Vagina (tissue), 2 donors: Measurements from ENCODE around the gene SART3.

Experiments used
- POLR2AphosphoS5 ChIP-seq, 2 donors: sonication (generic); formaldehyde crosslinking; IDR thresholded peaks; one replicate each; pipeline ENCODE4 v1.9.0; 2017; ENCODE audit warnings: antibody characterized with exemption in 2 of 2, mild to moderate bottlenecking in 2 of 2, low read depth in 1 of 2; ENCODE audit not compliant: insufficient read depth in 1 of 2
- TF ChIP-seq, protein P1 (sequence below), 3 experiments: fragments of 450-650 bp in 2 of 3; fragments of 200-600 bp in 1 of 3; sonication (generic) in 1 of 3; IDR thresholded peaks; one replicate each; pipeline ENCODE4 v1.5.1; 2017 to 2019; ENCODE audit warnings: antibody characterized with exemption in 3 of 3, mild to moderate bottlenecking in 2 of 3, moderate library complexity in 2 of 3

GRCh38 chr12:108578264-108578663 is 17.3 kb upstream of the SART3 start:
- TF ChIP-seq, protein P1, sequence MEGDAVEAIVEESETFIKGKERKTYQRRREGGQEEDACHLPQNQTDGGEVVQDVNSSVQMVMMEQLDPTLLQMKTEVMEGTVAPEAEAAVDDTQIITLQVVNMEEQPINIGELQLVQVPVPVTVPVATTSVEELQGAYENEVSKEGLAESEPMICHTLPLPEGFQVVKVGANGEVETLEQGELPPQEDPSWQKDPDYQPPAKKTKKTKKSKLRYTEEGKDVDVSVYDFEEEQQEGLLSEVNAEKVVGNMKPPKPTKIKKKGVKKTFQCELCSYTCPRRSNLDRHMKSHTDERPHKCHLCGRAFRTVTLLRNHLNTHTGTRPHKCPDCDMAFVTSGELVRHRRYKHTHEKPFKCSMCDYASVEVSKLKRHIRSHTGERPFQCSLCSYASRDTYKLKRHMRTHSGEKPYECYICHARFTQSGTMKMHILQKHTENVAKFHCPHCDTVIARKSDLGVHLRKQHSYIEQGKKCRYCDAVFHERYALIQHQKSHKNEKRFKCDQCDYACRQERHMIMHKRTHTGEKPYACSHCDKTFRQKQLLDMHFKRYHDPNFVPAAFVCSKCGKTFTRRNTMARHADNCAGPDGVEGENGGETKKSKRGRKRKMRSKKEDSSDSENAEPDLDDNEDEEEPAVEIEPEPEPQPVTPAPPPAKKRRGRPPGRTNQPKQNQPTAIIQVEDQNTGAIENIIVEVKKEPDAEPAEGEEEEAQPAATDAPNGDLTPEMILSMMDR (IDR thresholded peaks at IDR 0.05) = no peak
- no peak for TF ChIP-seq POLR2AphosphoS5 (IDR thresholded peaks at IDR 0.05; ENCODE audit: insufficient read depth in 1 of 2, low read depth in 1 of 2)
